ENCODE results near the gene HIRIP3. TPM values are rescaled to one million over a fixed set of nuclear protein-coding genes. Genes with fewer than 3 reads are reported as not detected.

Gene HIRIP3
- total and polyA plus RNA-seq, 5 donors: 11.6 to 21.7 (median 18.4) TPM

DNA sequence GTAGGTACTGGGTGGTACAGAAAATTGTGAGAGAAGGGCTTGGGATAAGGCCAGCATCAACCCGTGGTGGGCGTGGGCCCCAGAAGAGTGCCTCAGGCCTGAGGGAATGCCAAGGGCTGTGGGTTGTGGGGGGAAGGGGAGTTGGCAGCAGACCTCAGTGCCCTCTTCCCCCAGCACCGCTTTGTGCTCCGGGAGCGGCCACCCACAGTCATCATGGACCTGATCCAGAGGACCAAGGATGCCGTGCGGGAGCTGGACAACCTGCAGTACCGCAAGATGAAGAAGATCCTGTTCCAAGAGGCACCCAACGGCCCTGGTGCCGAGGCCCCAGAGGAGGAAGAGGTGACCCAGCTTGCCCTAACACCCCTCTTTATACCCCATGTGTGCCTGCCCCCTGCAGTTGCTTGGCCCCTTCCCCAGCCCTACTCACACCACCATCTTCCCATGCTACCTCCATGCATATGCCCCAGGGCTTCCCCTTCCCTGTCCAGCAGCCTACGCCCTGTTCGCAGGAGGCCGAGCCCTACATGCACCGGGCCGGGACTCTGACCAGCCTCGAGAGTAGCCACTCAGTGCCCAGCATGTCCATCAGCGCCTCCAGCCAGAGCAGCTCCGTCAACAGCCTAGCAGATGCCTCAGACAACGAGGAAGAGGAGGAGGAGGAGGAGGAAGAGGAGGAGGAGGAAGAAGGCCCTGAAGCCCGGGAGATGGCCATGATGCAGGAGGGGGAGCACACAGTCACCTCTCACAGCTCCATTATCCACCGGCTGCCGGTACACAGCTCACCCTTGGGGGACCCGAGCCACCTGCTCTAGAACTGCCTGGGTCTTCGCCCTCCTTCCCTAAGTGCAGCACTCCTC, 12.6 kb downstream of the HIRIP3 start:
- intact Hi-C loops (cut with DNase I): no loop called here
- H3K4me3 ChIP-seq (ENCODE audit: low read length): no peak overlapping the region
- H3K27me3 ChIP-seq (ENCODE audit: control insufficient read depth, insufficient read depth): no peaks in the 10 kb centered on the region
- DNase-seq: peak in 1 of 3 donors; percentile 40
- WGBS: 85% methylated on average over 24 of the region's 24 CpGs
- H3K4me1 ChIP-seq (ENCODE audit: control insufficient read depth, insufficient read depth, low read length): no peaks in the 10 kb centered on the region
- no peak for ATAC-seq
- H3K27ac ChIP-seq (ENCODE audit: low read length): no peak overlapping the region
- H3K9me3 ChIP-seq (ENCODE audit: control insufficient read depth, low read length): no peaks in the 10 kb centered on the region

DNA sequence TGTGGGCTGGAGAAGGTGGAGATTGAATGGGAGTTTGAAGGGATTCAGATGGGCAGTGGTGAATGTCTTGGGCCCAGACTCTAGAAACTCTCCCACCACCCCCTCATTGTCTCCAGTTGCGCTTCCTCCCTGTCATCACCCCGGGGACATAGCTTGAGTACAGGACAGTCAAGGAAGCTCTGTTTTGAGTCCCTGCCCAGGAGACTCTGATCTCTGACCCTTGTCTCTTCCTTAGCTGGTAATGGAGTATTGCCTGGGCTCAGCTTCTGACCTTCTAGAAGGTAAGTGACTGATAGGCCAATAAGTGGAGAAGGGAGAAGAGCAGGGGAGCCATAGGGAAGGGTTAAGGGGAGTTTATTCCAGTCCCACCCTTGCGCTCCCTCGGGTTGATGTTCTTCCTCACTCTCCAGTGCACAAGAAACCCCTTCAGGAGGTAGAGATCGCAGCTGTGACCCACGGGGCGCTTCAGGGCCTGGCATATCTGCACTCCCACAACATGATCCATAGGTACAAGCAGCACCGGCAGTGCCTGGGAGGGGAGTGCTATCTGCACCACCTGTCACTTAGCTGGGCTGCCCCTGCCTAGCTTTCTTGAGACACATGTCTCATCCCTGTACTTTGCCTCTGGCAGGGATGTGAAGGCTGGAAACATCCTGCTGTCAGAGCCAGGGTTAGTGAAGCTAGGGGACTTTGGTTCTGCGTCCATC, 16.7 kb downstream of the HIRIP3 start:
- DNase-seq (peak in 1 of 3 donors; percentile 32), ATAC-seq (no peak)
- WGBS: 84% methylated on average over 9 of the region's 9 CpGs
- Histone ChIP-seq H3K4me3 (ENCODE audit: low read length) (no peak overlapping the region), H3K9me3 (ENCODE audit: control insufficient read depth, low read length) (no peaks in the 10 kb centered on the region), H3K27ac (ENCODE audit: low read length) (no peak overlapping the region), H3K27me3 (ENCODE audit: control insufficient read depth, insufficient read depth) (no peaks in the 10 kb centered on the region), H3K4me1 (ENCODE audit: control insufficient read depth, insufficient read depth, low read length) (peaks cover 11% of the 10 kb centered on the region)
- intact Hi-C loops (cut with DNase I): no loop called here

DNA sequence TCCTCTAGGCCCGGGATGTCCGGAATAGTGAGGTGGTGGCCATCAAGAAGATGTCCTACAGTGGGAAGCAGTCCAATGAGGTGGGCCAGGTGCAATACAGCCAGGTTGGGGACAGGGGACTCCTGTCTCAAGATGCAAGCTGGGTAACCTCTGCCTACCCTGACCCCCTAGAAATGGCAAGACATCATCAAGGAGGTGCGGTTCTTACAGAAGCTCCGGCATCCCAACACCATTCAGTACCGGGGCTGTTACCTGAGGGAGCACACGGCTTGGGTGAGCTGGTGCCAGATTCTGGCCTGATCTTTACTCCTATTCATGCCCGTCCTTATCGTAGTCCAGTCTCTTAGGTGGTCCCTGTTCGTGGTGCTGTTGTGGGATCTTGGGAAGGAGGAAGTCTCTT, 17.3 kb downstream of the HIRIP3 start:
- Histone ChIP-seq H3K4me3 (ENCODE audit: low read length) (no peak overlapping the region), H3K27ac (ENCODE audit: low read length) (peak overlapping the region; percentile 11), H3K9me3 (ENCODE audit: control insufficient read depth, low read length) (no peaks in the 10 kb centered on the region), H3K4me1 (ENCODE audit: control insufficient read depth, insufficient read depth, low read length) (peaks cover 11% of the 10 kb centered on the region), H3K27me3 (ENCODE audit: control insufficient read depth, insufficient read depth) (no peaks in the 10 kb centered on the region)
- 91% methylated on average over 9 of the region's 9 CpGs for whole genome bisulfite sequencing
- intact Hi-C loops (cut with DNase I): no loop called here
- ATAC-seq: no peak
- DNase-seq: no peak

DNA sequence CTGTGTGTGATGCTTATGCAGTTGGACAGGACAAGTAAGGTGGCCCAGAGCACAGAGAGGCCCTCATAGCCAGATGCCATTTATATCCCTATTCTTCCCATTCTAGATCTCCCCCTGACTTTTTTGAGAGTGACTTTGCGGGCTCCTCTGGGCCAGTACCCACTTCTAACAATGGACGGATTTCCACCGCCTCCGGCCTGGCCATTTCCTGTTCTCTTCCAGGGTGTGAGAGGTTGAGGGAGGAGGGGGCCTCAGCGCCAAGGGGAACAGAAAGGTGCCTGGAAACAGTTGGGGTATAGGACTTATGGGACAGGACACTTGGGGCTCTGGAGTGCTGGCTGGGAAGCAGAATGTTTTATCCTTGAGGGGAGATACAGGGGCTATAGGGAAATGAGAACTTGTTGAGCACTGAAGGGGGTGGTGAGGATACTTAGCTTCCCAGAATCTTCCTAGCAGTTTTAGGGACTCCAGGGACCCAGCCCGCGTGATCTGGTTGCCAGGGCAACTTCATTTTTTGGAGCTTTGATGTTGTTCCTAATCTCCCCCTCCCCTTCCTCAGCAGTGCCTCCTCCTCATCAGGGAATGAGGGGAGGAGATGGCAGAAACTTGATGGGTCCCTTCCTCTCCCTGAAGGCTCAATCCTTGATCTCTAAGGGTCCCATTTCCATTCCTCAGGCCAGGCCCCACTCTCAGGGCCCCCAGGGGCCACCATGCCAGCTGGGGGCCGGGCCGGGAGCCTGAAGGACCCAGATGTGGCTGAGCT, 18.2 kb downstream of the HIRIP3 start:
- H3K27ac ChIP-seq (ENCODE audit: low read length): peak overlapping the region; percentile 11
- no peaks in the 10 kb centered on the region for H3K9me3 ChIP-seq (ENCODE audit: control insufficient read depth, low read length)
- no peaks in the 10 kb centered on the region for H3K27me3 ChIP-seq (ENCODE audit: control insufficient read depth, insufficient read depth)
- intact Hi-C loops (cut with DNase I): no loop called here
- 59% methylated on average over 9 of the region's 9 CpGs for WGBS
- peak in 1 of 2 donors; percentile 30 for ATAC-seq
- peak in 2 of 3 donors; percentile 65 to 68 for DNase-seq
- H3K4me3 ChIP-seq (ENCODE audit: low read length): peak overlapping the region; percentile 2
- H3K4me1 ChIP-seq (ENCODE audit: control insufficient read depth, insufficient read depth, low read length): peaks cover 11% of the 10 kb centered on the region

DNA sequence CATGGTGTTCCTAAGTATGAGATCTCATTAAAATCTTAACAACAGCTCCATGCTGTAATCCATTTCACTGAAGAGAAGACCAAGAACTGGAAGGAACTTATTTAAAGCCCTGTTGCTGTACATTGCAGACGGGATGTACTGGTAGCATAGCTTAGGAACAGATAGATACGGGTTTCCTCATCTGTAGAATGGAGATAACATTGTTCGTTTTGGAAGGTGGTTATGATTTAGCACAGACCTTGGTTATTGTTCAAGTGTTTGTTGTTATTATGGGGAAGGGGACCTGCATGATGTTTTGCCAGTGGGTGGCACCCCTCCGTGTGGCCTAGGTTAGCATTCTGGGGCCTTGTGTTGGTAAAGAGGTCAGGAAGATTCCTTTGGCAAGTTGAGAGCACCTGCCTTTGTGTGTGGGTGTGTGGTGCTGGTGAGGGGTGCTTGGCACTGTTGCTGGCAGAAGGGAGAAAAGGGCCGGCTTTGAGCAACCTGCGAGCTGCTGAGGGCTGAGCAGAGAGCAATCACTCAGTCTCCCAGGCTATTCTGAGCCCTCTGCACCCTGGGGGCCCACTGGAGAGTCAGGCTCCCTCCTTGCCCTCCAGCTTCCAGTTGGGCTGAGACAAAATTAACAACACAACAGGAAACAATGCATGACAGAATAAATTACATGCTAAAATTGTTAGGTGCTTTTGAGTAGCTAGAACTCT, 19.5 kb downstream of the HIRIP3 start:
- peaks cover 11% of the 10 kb centered on the region for H3K4me1 ChIP-seq (ENCODE audit: control insufficient read depth, insufficient read depth, low read length)

DNA sequence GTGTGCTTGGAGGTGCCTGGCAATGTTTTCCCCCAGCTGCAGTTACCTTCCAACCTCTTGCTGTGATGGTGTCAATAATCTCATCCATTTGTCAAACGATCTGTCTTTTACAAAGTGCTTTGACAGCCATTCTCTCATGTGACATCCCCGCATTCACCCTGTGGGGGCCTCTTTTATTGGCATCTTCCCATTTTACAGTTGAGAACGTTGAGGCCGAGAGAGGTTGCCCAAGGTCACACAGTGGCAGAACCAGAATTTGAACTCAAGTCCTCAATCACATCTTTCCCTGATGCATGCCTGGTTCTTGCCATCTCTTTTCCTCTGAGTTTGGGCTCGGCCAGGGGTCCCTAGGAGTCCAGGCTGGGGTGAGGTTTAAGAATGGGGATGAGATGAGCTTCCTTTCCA, 20.3 kb downstream of the HIRIP3 start:
- H3K4me3 ChIP-seq (ENCODE audit: low read length): peak overlapping the region; percentile 71
- peak overlapping the region; percentile 88 for H3K27ac ChIP-seq (ENCODE audit: low read length)
- intact Hi-C loops (cut with DNase I): no loop called here
- no peaks in the 10 kb centered on the region for H3K9me3 ChIP-seq (ENCODE audit: control insufficient read depth, low read length)
- peaks cover 11% of the 10 kb centered on the region for H3K4me1 ChIP-seq (ENCODE audit: control insufficient read depth, insufficient read depth, low read length)
- DNase-seq (no peak), ATAC-seq (no peak)
- 46% methylated on average over 5 of the region's 5 CpGs for WGBS
- no peaks in the 10 kb centered on the region for H3K27me3 ChIP-seq (ENCODE audit: control insufficient read depth, insufficient read depth)

More for the DNA sequence above, 19.5 kb downstream of the HIRIP3 start:
- ATAC-seq (no peak), DNase-seq (no peak)
- intact Hi-C loops (cut with DNase I): no loop called here
- H3K27me3 ChIP-seq (ENCODE audit: control insufficient read depth, insufficient read depth): no peaks in the 10 kb centered on the region
- H3K9me3 ChIP-seq (ENCODE audit: control insufficient read depth, low read length): no peaks in the 10 kb centered on the region
- WGBS: 7% methylated on average over 6 of the region's 6 CpGs
- peak overlapping the region; percentile 88 for H3K27ac ChIP-seq (ENCODE audit: low read length)
- peak overlapping the region; percentile 71 for H3K4me3 ChIP-seq (ENCODE audit: low read length)

DNA sequence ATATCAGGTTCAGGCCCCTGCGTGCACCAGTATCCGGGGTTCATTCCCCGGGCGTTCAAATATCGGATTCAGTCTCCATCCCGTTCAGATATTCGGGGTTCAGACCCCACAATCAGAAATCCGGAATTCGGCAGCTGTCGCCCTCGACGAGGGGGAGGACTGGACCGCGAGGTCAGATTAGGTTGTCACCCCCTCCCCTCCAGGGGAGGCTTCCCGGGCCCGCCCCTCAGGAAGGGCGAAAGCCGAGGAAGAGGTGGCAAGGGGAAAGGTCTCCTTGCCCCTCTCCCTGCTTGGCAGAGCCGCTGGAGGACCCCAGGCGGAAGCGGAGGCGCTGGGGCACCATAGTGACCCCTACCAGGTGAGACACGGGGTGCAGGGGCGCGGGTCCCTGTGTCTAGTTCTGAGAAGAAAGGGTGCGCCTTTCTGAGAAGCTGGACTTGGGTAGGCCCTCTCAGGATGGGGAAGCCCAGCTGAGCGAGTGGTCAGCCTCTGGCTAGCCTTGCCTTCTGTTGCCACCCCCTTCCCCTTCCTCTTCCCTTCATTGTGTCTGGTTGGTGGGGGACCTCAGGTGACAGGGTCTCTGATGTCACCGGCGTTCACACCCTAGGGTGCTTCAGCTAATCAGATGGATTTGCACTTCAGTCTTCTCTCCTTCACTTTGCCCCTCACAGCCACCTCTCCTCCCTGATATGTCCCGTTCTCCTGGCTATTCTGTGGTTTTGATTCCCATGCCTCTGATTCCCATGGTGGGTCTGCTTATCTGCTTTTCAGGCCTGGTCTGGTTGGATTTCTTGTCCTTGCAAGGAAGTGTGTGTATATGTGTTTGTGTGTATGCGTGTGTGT, 20.9 kb downstream of the HIRIP3 start:
- DNase-seq (peak; percentile 50 to 72 (median 59)), ATAC-seq (peak in 1 of 2 donors; percentile 53)
- Histone ChIP-seq H3K9me3 (ENCODE audit: control insufficient read depth, low read length) (no peaks in the 10 kb centered on the region), H3K27me3 (ENCODE audit: control insufficient read depth, insufficient read depth) (no peaks in the 10 kb centered on the region), H3K27ac (ENCODE audit: low read length) (peak overlapping the region; percentile 88), H3K4me3 (ENCODE audit: low read length) (peak overlapping the region; percentile 71), H3K4me1 (ENCODE audit: control insufficient read depth, insufficient read depth, low read length) (peaks cover 11% of the 10 kb centered on the region)
- WGBS: 3% methylated on average over 31 of the region's 31 CpGs
- intact Hi-C loops (cut with DNase I): no loop called here

DNA sequence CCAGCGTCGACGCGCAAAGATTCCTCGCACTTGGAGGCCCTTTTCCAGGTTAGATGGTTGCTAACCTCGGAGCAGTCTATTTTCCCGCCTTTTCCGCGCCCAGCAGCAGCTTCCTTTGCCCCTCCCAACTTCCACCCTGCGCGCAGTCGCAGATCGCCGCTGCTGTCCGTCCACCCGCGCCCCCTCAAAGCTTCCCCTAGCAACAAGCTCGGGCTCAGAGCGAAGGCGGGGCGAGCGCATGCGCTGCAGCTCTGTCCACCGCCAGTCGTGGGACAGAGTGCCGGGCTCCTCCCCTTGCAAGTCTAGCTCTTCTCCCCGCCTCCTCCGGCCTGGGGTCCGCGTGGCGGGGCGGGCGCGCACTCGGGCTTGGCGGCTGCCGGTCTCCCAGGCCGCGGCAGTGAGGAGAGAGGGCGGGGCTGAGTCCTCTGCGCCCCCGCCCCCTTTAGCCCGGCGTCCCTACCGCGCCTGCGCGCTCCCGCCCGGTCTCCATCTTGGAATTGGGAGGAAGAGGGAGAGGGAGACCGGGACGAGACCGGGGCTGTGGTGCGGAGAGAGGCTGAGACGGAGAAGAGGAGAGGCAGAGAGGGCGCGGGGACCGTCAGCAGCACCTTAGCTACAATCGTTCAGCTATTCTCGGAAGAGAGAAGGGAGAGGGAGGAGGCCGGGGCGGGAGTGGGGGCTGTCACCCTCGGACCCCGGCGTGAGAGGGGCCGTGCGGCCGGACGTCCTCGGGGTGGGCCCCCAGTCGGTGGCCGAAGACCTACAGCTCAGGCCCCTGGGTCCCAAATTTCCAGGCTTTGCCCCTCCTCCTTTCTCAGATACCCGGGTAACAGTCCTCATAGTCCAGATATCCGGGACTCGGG, 21.8 kb downstream of the HIRIP3 start, which contains the start of gene TAOK2:
Gene TAOK2, plus strand, starts transcription at position 485 of the 863 bp plus-strand sequence. CDS start 3,905 bp downstream, outside the sequence.
- H3K9me3 ChIP-seq (ENCODE audit: control insufficient read depth, low read length): no peaks in the 10 kb centered on the region
- peak; percentile 99 to 100 (median 99) for DNase-seq
- H3K27ac ChIP-seq (ENCODE audit: low read length): peak within 1 kb of the TSS; percentile 88
- ATAC-seq: peak; percentile 97 to 99
- peaks cover 11% of the 10 kb centered on the region for H3K4me1 ChIP-seq (ENCODE audit: control insufficient read depth, insufficient read depth, low read length)
- 2% methylated on average over 75 of the region's 75 CpGs for WGBS
- H3K4me3 ChIP-seq (ENCODE audit: low read length): peak within 1 kb of the TSS; percentile 71
- intact Hi-C loops (cut with DNase I): no loop called here
- no peaks in the 10 kb centered on the region for H3K27me3 ChIP-seq (ENCODE audit: control insufficient read depth, insufficient read depth)

DNA sequence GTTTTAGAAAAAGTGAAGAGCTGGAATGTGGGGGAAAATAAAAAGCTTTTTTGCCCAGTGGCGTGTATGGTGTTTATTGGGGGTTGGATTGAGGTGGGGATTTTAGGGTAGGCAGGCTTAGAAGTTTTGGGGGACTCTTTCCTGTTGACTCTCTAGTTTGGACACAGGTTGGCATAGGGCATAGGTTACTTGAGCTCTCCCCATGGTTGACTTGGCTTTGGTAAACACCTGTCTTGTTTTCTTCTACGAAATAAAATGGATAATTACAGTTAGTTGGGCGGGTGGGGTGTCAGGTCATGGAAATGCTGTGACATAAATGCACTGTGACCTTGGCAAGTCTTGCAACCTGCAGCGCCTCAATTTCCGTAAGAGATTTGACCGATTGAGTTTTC, 22.4 kb downstream of the HIRIP3 start:
- no peak for ATAC-seq
- DNase-seq: no peak
- Histone ChIP-seq H3K4me3 (ENCODE audit: low read length) (no peak overlapping the region), H3K27me3 (ENCODE audit: control insufficient read depth, insufficient read depth) (no peaks in the 10 kb centered on the region), H3K9me3 (ENCODE audit: control insufficient read depth, low read length) (no peaks in the 10 kb centered on the region), H3K27ac (ENCODE audit: low read length) (no peak overlapping the region), H3K4me1 (ENCODE audit: control insufficient read depth, insufficient read depth, low read length) (peaks cover 11% of the 10 kb centered on the region)
- intact Hi-C loops (cut with DNase I): no loop called here
- WGBS: 58% methylated on average over 6 of the region's 6 CpGs
